GM21786 (cell line): Measurements from ENCODE around the gene MRPS27.

Experiments
- ATAC-seq: cut with Tn5 transposase; IDR thresholded peaks from one replicate; pipeline ENCODE4 v1.9.1; 2021; ENCODE audit not compliant: unreplicated experiment

The MRPS27 gene

GRCh38 chr5:72292411-72292810 lies 27.6 kb downstream of the MRPS27 start:
- ATAC-seq: no peak

- ATAC-seq: no peak
Observed at GRCh38 chr5:72291601-72292000, 28.4 kb downstream of the MRPS27 start.

- no peak for ATAC-seq
Observed at GRCh38 chr5:72290356-72291133, 29.5 kb downstream of the MRPS27 start.

GRCh38 chr5:72288924-72289323 lies 31.1 kb downstream of the MRPS27 start:
- no peak for ATAC-seq

- no peak for ATAC-seq
Observed at GRCh38 chr5:72286798-72287197, 33.2 kb downstream of the MRPS27 start.

- ATAC-seq: no peak
Observed at GRCh38 chr5:72285424-72285821, 34.6 kb downstream of the MRPS27 start.

GRCh38 chr5:72284559-72285423 lies 35.2 kb downstream of the MRPS27 start:
- no peak for ATAC-seq

- no peak for ATAC-seq
Observed at GRCh38 chr5:72283358-72283757, 36.7 kb downstream of the MRPS27 start.

- no peak for ATAC-seq
Observed at GRCh38 chr5:72282878-72283277, 37.2 kb downstream of the MRPS27 start.

- ATAC-seq: no peak
Observed at GRCh38 chr5:72281764-72282499, 38.1 kb downstream of the MRPS27 start.

GRCh38 chr5:72281430-72281763 lies 38.6 kb downstream of the MRPS27 start:
- no peak for ATAC-seq

- ATAC-seq: no peak
Observed at GRCh38 chr5:72280581-72281069, 39.4 kb downstream of the MRPS27 start.

- ATAC-seq: no peak
Observed at GRCh38 chr5:72276219-72276752, 43.8 kb downstream of the MRPS27 start.

- ATAC-seq: no peak
Observed at GRCh38 chr5:72273547-72273946, 46.5 kb downstream of the MRPS27 start.

GRCh38 chr5:72272398-72272797 lies 47.6 kb downstream of the MRPS27 start:
- no peak for ATAC-seq

GRCh38 chr5:72271702-72272101 lies 48.3 kb downstream of the MRPS27 start:
- no peak for ATAC-seq

- ATAC-seq: no peak
Observed at GRCh38 chr5:72270037-72270436, 50.0 kb downstream of the MRPS27 start.

- no peak for ATAC-seq
Observed at GRCh38 chr5:72269411-72269780, 50.6 kb downstream of the MRPS27 start.

GRCh38 chr5:72268753-72269410 lies 51.2 kb downstream of the MRPS27 start:
- peak; percentile 45 for ATAC-seq

GRCh38 chr5:72268260-72268659 lies 51.8 kb downstream of the MRPS27 start:
- ATAC-seq: no peak

- ATAC-seq: no peak
Observed at GRCh38 chr5:72267685-72268084, 52.4 kb downstream of the MRPS27 start.
